AG09319 (cell line): ENCODE results near the gene SPTBN1.

Source experiments
- DNase-seq: peaks from one replicate; pipeline ENCODE4 v3.0.0-alpha.2; 2010; ENCODE audit warnings: low read depth; ENCODE audit errors: extremely low read depth
- CTCF ChIP-seq: IDR thresholded peaks from 2 replicates; pipeline ENCODE4 v1.5.1; 2011; ENCODE audit warnings: low read depth, mild to moderate bottlenecking, inconsistent platforms, low read length, moderate library complexity

Gene SPTBN1

GRCh38 chr2:54667266-54667639 lies 211.1 kb downstream of the SPTBN1 start:
- DNase-seq: no peak
- no peak for TF ChIP-seq CTCF

GRCh38 chr2:54667726-54668650 lies 211.9 kb downstream of the SPTBN1 start:
- TF ChIP-seq CTCF: no peak
- no peak for DNase-seq

- TF ChIP-seq CTCF: no peak
- no peak for DNase-seq
Observed at GRCh38 chr2:54668711-54669110, 212.6 kb downstream of the SPTBN1 start.

GRCh38 chr2:54669677-54670484 lies 213.8 kb downstream of the SPTBN1 start:
- TF ChIP-seq CTCF: no peak
- no peak for DNase-seq

- no peak for TF ChIP-seq CTCF
- no peak for DNase-seq
Observed at GRCh38 chr2:54670485-54671009, 214.4 kb downstream of the SPTBN1 start.

GRCh38 chr2:54671010-54671409 lies 214.9 kb downstream of the SPTBN1 start:
- TF ChIP-seq CTCF: no peak
- DNase-seq: no peak
